AG09309 (cell line): Measurements from ENCODE around the gene PRPSAP2.
"Not testable (repeated sequence)": the region's sequence is repeated elsewhere in the genome, so short reads cannot be mapped to it uniquely, and the experiment has no call there.

Source experiments
- DNase-seq: peaks from one replicate; pipeline ENCODE4 v3.0.0-alpha.2; 2010; ENCODE audit warnings: low read depth
- H3K4me3 ChIP-seq: 2 replicates; pipeline ENCODE4 v1.5.1; 2011; ENCODE audit warnings: mild to moderate bottlenecking, low read depth, low read length, moderate library complexity; ENCODE audit not compliant: control insufficient read depth
- TF ChIP-seq, protein P1 (sequence below): IDR thresholded peaks from 2 replicates; pipeline ENCODE4 v1.5.1; 2011; ENCODE audit warnings: mild to moderate bottlenecking, low read depth, low read length, inconsistent platforms; ENCODE audit not compliant: insufficient read depth, control insufficient read depth; ENCODE audit errors: missing control alignments

The PRPSAP2 gene

DNA sequence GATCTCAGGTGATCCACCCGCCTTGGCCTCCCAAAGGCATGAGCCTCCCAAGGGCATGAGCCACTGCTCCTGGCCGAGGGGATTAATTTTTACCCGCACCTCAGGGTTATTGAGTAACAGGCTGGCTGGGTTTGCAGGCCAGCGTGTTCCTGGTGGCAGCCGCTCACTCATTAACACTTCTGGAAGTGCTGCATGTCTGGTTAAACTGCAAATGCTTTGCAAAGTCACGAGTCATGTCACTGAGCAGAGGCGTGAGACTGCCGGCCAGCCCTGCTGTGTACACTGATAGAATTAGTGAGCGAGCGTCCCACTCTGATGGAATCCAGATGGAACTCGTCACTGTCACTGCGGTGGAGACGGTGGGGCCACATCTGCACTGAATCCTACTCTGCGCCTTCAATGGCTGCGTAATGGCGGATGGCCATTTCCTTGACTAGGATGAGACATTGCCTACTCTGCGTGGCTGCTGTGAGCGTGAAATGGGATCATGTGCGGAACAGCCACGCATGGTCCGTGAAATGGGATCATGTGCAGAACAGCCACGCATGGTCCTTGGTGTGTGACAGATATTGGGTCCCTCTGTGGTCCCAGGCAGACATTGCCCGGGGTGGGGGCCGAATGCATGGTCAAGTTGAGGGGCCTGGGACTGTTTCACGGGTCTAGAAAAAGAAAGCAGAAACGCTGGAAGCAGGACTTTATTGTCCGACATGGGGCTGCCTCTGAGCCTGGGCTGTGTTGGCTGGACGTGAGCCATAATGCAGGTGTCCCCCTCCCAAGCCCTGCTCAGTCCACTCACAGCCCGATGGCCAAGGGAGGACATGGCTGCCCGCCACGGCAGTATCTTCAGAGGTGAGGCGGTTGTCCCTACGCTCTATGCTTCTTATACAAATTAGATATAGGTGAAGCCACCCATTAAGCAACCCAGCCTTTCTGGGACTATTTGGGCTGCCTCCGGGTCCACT lies 93.3 kb downstream of the PRPSAP2 start:
- DNase-seq, result no peak
- H3K4me3 ChIP-seq, result no peak overlapping the region
- TF ChIP-seq, protein P1, sequence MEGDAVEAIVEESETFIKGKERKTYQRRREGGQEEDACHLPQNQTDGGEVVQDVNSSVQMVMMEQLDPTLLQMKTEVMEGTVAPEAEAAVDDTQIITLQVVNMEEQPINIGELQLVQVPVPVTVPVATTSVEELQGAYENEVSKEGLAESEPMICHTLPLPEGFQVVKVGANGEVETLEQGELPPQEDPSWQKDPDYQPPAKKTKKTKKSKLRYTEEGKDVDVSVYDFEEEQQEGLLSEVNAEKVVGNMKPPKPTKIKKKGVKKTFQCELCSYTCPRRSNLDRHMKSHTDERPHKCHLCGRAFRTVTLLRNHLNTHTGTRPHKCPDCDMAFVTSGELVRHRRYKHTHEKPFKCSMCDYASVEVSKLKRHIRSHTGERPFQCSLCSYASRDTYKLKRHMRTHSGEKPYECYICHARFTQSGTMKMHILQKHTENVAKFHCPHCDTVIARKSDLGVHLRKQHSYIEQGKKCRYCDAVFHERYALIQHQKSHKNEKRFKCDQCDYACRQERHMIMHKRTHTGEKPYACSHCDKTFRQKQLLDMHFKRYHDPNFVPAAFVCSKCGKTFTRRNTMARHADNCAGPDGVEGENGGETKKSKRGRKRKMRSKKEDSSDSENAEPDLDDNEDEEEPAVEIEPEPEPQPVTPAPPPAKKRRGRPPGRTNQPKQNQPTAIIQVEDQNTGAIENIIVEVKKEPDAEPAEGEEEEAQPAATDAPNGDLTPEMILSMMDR, result no peak

DNA sequence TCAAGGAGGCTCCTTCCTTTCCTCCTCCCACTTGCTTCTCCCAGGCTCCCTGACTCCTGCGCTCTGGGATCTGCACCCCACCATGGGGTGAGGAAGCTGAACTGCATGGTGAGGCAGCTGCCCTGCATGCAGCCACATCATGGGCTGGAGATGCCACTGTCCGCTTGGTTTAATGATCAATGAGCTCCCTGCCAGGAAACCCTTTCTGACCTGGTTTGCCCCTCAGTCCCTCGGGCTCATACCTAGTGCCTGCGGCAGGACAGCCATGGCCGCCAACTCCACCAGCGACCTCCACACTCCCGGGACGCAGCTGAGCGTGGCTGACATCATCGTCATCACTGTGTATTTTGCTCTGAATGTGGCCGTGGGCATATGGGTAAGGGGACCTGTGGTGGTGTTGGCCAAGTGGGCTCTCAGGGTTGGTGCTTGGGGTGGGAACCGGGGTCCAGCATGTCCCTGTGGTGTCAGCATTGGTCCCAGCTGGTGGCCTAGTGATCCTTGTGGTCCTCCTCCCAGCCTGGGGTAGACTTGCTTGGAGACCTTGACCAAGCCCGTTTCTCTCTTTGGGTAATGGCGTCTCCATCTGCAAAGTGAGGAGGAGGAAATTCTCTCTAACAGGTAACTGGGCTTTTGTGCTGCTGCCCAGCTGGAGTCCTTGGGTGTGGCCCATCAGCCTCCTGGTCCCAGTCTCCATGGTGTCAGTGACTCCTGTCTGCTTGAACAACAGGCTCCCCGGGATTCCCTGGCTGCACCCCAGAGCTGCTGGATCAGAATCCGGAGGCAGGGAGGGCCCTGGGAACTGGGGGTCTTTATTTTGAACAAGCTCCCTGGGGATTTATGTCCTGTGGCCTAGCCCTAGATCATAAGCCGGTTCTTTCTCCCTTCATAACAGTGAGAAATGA lies 94.3 kb downstream of the PRPSAP2 start, which contains the start of gene SLC5A10:
Gene SLC5A10, plus strand, starts transcription at position 225 of the 902 bp plus-strand sequence. Its CDS starts 41 bp downstream, at position 266.
- H3K4me3 ChIP-seq, result no peak within 1 kb of the TSS
- DNase-seq, result no peak
- TF ChIP-seq, protein P1, result peak; percentile 38

DNA sequence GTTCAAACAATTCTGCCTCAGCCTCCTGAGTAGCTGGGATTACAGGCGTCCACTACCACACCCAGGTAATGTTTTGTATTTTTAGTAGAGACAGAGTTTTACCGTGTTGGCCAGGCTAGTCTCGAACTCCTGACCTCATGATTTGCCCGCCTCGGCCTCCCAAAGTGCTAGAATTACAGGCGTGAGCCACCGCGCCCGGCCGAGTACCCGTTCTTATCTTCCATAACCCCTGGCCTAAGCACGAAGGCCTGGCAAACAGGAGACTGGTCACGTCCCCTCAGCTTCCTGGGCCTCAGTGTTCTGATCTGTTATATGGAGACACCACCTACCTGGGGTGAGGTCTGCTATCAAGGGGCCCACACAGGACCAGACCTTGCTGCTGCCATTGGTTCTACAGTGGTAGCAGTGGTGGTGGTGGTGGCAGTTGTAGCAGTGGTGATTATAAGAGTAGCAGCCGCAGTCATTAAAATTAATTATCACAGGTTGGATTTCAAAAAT lies 95.3 kb downstream of the PRPSAP2 start:
- no peak for DNase-seq
- H3K4me3 ChIP-seq, result no peak overlapping the region
- TF ChIP-seq, protein P1, result no peak

DNA sequence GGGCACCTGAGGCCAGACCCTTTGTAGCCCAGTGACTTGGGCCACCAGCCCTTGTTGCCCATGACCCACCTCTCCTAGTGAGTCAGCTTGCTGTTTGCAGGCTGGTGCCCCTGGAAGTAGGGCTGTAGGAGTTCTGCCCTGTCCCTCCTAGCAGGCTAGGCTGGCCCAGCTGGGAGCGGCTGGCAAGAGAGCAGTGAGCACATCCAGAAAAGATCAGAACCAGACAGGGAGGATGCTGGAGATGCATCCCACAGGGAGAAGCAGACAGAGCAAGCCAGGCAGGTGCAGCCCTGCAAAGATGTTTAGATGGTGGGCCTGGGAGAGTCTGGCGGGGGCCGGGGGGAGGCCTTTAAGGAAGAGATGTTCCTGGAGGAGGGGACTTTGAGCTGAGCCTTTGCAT lies 96.4 kb downstream of the PRPSAP2 start:
- no peak for DNase-seq
- H3K4me3 ChIP-seq, result no peak overlapping the region
- TF ChIP-seq, protein P1, result no peak

DNA sequence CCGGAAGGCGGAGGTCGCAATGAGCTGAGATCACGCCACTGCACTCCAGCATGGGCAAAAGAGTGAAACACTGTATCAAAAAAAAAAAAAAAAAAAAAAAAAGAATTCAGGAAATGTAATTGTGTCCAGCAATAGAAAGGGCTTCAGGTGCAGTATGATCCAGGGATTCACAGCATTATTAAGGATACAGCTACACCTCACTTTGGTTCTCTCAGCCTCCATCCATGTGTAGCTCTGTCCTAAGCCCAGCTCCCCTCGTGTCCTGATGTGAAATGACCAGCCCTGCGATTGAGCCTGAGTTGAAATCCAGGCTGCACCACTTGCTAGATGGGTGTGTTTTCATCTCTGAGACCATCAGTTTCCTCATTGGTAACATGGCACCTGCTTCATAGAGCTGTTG lies 97.1 kb downstream of the PRPSAP2 start:
- H3K4me3 ChIP-seq, result no peak overlapping the region
- TF ChIP-seq, protein P1, result no peak
- no peak for DNase-seq

DNA sequence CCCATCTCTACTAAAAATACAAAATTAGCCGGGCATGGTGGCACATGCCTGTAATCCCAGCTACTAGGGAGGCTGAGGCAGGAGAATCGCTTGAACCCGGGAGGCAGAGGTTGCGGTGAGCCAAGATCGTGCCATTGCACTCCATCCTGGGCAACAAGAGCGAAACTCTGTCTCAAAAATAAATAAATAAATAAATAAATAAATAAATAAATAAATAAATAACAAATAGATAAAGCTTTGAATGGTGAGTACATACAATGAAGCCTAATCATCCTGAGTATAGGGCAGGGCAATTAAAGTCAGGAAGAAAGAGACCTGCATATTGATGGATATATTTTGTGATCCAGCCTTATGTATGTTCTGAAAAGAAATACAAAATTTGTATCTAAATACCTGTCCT lies 98.1 kb downstream of the PRPSAP2 start:
- H3K4me3 ChIP-seq, DNase-seq: not testable (repeated sequence)
